DMS53 (cell line): ENCODE results near the gene DDX25.

Source experiments
- DNase-seq: peaks from one replicate; lab custom pipeline; 2025; lab: John Stamatoyannopoulos, UW

The DDX25 gene

DNA sequence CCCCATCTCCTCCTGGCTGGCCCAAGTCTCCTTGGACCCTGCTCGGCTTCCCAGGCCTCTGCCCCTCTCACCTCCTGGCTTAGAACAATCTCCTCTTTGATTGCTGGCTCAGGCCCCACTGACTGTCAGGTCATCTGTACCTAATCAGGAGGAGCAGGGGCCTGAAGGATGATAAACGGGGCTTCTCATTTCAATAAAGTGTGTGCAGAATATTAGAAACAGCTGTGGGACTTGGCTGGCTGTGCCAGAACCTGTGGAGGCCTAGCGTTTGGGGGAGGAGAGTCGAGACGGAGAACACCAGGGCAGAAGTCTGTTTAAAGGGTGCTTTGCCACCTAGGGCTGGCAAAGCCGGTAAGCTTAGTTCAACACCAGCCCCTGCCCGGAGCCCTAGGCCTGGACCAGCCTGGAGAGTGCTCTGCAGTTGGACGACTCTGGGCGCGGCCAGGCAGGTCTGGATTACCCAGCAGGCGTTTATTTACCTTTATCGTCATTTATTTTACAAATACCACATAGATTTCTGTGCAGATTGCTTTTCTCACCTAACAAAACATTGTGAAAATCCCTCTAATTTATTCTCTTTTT is 31.4 kb downstream of the DDX25 start:
- no peak for DNase-seq

GRCh38 chr11:125938418-125938817 is 34.1 kb downstream of the DDX25 start:
- no peak for DNase-seq

- DNase-seq: no peak
Observed at GRCh38 chr11:125939081-125939521, 34.8 kb downstream of the DDX25 start.

DNA sequence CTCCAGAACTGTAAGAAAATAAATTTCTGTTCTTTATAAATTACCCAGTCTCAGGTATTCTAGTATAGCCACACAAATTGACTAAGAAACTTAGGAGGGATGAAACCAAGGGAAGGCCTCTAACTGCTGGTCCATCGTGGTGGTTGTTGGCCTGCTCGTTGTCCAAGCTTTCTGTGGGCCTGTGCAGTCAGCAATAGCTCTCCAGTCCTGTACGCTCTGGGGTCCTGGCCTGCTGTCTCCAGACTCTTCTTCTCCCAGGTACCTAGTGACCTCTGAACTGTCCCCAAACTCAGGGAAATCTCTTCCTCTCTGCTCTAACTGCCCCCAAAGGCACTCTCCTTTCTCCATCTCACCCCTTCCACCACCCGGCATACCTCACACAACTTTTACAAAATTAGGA is 35.8 kb downstream of the DDX25 start:
- no peak for DNase-seq

- DNase-seq: peak; percentile 41
Observed at GRCh38 chr11:125941267-125941618, 36.9 kb downstream of the DDX25 start.

GRCh38 chr11:125941619-125942611 is 37.6 kb downstream of the DDX25 start:
- peak; percentile 95 for DNase-seq

GRCh38 chr11:125942771-125943428 is 38.6 kb downstream of the DDX25 start:
- no peak for DNase-seq

DNA sequence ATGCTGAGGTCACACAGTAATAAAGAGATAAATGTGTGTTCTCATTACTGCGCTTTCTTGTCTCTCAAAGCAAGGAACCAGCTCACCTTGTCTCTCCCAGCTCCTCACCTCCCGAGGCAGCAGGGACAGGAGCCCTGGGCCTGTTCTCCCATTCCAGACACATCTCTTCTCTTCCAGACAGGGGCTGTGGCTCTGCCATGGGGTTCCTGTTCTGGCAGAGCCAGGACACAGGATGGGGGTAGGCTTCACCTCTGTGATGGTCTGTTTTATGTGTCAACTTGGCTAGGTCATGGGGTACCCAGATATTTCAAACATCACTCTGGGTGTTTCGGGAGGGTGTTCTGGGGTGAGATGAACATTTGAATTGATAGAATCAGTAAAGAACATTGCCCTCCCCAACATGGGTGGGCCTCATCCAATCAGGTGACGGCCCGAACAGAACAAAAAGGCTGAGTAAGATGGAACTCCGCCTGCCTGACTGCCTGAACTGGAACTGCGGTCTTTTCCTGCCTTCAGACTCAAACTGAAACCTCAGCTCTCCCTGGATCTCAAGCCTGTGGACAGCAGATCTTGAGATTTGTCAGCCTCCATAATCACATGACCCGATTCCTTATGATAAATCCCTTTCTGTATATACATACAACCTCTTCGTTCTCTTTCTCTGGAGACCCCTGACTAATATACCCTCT is 39.5 kb downstream of the DDX25 start:
- DNase-seq: no peak

DNA sequence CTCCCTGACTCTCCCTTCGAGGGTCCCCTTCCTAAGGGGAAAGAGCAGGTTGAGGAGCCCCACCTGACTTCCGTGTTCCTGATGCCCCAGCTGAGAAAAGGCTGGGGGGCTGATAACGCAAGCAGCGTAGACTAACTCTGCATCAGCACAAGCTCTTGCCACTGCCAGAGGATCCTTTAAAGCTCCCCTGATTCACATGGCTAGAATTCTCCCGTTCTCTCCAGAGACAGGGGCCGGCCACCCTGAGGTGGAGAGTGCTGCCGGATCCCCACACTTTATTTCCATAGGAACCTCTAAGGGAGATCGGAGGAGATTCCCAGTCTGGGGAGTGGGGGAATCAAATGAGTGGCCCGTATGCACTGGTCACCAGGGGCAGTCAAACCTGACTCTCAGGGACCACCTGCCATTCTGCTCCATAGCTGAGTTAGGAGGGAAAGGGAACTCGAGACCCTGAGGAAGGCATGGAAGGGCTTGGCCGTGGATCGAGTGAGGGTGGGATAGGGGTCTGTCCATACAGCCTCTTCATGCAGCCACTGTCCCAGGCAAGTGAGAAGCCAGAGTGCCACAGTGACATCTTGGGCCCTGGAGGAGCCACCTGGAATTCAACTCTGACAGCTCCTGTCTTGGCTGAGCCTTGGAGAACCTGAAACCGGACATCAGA is 40.2 kb downstream of the DDX25 start:
- no peak for DNase-seq

DNA sequence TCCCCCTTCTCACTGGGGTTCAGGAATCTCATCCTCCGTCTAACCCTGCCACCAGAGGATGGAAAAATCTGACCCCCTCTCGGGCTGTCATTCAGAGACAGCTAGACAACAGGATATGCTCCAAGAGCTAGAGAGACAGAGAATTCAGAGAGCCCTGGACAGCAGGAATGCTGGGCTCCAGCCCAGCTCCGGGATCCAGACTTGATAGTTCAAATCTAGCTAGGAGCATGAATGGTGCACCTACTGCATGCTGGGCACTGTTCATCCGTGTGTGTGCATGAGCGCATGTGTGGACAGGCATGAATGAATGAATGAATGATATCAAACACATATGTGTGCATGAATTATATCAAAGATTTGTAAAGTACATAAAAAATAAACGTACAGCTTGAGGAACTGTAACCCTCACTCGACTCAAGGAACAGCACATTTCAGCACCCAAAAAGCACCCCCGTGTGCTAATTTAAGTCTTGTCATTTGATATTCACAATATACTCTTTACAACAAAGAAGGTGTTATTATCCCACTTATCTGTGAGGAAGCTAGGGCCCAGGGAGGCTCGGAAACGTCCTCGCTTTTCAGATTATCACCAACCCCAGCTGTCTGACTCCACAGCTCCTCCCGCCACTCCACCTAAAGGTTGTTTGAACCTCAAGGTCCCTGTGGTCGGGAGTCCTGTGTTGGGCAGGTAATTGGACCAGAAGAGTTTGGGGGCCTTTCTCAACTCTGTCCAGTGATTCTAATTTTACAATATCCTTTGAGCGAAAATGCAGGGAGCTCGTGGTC is 40.9 kb downstream of the DDX25 start:
- peak; percentile 75 for DNase-seq

- DNase-seq: peak; percentile 75
Observed at GRCh38 chr11:125945797-125946520, 41.7 kb downstream of the DDX25 start, which contains the start of gene VSIG10L2. VSIG10L2 (plus strand) TSS chr11:125946044; CDS start chr11:125946056, 12 bp downstream.

GRCh38 chr11:125946712-125947418 is 42.6 kb downstream of the DDX25 start:
- no peak for DNase-seq

- no peak for DNase-seq
Observed at GRCh38 chr11:125947419-125948277, 43.3 kb downstream of the DDX25 start.

- DNase-seq: no peak
Observed at GRCh38 chr11:125948278-125949051, 44.2 kb downstream of the DDX25 start.

GRCh38 chr11:125949271-125950177 is 45.2 kb downstream of the DDX25 start:
- no peak for DNase-seq

DNA sequence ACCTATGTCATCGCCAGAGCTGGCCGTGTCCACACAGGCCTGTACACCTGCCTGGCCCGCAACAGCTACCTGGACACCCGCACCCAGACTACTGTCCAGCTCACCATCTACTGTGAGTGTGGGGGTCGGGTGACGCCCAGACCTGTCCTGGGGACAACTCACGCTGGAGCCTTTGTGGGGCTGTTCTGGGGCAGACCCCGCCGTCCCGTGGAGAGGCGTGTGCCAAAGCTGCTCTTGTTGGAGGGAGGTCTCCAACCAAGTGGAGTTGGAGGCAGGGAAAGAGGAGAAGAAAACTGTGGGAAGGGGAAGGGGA is 45.8 kb downstream of the DDX25 start:
- DNase-seq: no peak
